KMS-11 (cell line): ENCODE data around the gene NKIRAS2.

ENCODE experiments used
- H2AFZ ChIP-seq: fragments of 200-600 bp; sonication (generic); 2 replicates; pipeline ENCODE4 v1.6.1; 2016; ENCODE audit warnings: antibody characterized with exemption, mixed run types, low read depth
- H3K27ac ChIP-seq: fragments of 200-600 bp; sonication (generic); 2 replicates; pipeline ENCODE4 v1.6.1; 2016; ENCODE audit warnings: mild to moderate bottlenecking, mixed run types
- H3K27me3 ChIP-seq: fragments of 200-600 bp; sonication (generic); 2 replicates; pipeline ENCODE4 v1.6.1; 2017; ENCODE audit warnings: mild to moderate bottlenecking, low read depth, mixed run types, moderate library complexity; ENCODE audit not compliant: insufficient read depth
- H3K36me3 ChIP-seq: fragments of 200-600 bp; sonication (generic); 2 replicates; pipeline ENCODE4 v1.6.1; 2017; ENCODE audit warnings: mild to moderate bottlenecking, mixed run types; ENCODE audit not compliant: insufficient read depth
- H3K4me1 ChIP-seq: fragments of 200-600 bp; sonication (generic); 2 replicates; pipeline ENCODE4 v1.6.1; 2016; ENCODE audit warnings: mild to moderate bottlenecking, low read depth, mixed run types; ENCODE audit not compliant: poor library complexity, severe bottlenecking
- H3K4me2 ChIP-seq: fragments of 200-600 bp; sonication (generic); 2 replicates; pipeline ENCODE4 v1.7.0; 2016; ENCODE audit warnings: mild to moderate bottlenecking, mixed run types
- H3K4me3 ChIP-seq: fragments of 200-600 bp; sonication (generic); IDR thresholded peaks from 2 replicates; pipeline ENCODE4 v1.6.1; 2017; ENCODE audit warnings: low read depth, low read length, mixed read lengths; ENCODE audit not compliant: insufficient read depth
- H3K79me2 ChIP-seq: fragments of 200-600 bp; sonication (generic); 2 replicates; pipeline ENCODE4 v1.6.1; 2016; ENCODE audit warnings: low read depth, mixed run types; ENCODE audit not compliant: insufficient read depth
- H3K9ac ChIP-seq: fragments of 200-600 bp; sonication (generic); 2 replicates; pipeline ENCODE4 v1.6.1; 2016; ENCODE audit warnings: mild to moderate bottlenecking, mixed run types
- H4K20me1 ChIP-seq: fragments of 200-600 bp; sonication (generic); 2 replicates; pipeline ENCODE4 v1.6.1; 2016; ENCODE audit warnings: mild to moderate bottlenecking, mixed run types; ENCODE audit not compliant: insufficient read depth
- CTCF ChIP-seq: fragments of 200-600 bp; sonication (generic); conservative IDR thresholded peaks from 2 replicates; pipeline ENCODE4 v1.6.1; 2017; ENCODE audit warnings: low read depth, mild to moderate bottlenecking, antibody characterized with exemption, low read length, moderate library complexity, mixed read lengths

NKIRAS2 gene

GRCh38 chr17:42047343-42047742 is 27.5 kb downstream of the NKIRAS2 start:
- no peak overlapping the region for H3K27ac ChIP-seq
- no peak for TF ChIP-seq CTCF
- H3K4me3 ChIP-seq: no peak overlapping the region
- H2AFZ ChIP-seq: no peak overlapping the region
- no peaks in the 10 kb centered on the region for H3K36me3 ChIP-seq
- no peaks in the 10 kb centered on the region for H3K4me1 ChIP-seq
- H3K4me2 ChIP-seq: no peak overlapping the region
- H4K20me1 ChIP-seq: no peaks in the 10 kb centered on the region
- peaks cover 35% of the 10 kb centered on the region for H3K27me3 ChIP-seq
- no peak overlapping the region for H3K9ac ChIP-seq
- no peaks in the 10 kb centered on the region for H3K79me2 ChIP-seq

- Histone ChIP-seq H3K4me2 (peak overlapping the region; percentile 71), H3K27me3 (peaks cover 58% of the 10 kb centered on the region)
These were observed 30.0 kb downstream of the NKIRAS2 start for GRCh38 chr17:42049834-42050392.

GRCh38 chr17:42050393-42051012 is 30.6 kb downstream of the NKIRAS2 start, which contains the start of gene C17orf113:
Gene C17orf113 (minus strand): TSS chr17:42050601. CDS start chr17:42043376, 7,225 bp downstream.
- Histone ChIP-seq H3K79me2 (no peaks in the 10 kb centered on the region), H3K27ac (no peak within 1 kb of the TSS), H3K27me3 (peaks cover 64% of the 10 kb centered on the region), H3K36me3 (no peaks in the 10 kb centered on the region), H3K4me2 (peak within 1 kb of the TSS; percentile 71), H2AFZ (peak within 1 kb of the TSS; percentile 91), H3K4me1 (no peaks in the 10 kb centered on the region), H3K4me3 (no peak within 1 kb of the TSS), H3K9ac (peak within 1 kb of the TSS; percentile 31; the same call in 1 of the 2 replicates), H4K20me1 (no peaks in the 10 kb centered on the region)
- TF ChIP-seq CTCF: no peak

More at GRCh38 chr17:42049834-42050392, 30.0 kb downstream of the NKIRAS2 start:
- no peaks in the 10 kb centered on the region for H3K79me2 ChIP-seq
- TF ChIP-seq CTCF: no peak
- peak overlapping the region; percentile 31; the same call in 1 of the 2 replicates for H3K9ac ChIP-seq
- H3K4me1 ChIP-seq: no peaks in the 10 kb centered on the region
- no peak overlapping the region for H3K27ac ChIP-seq
- no peaks in the 10 kb centered on the region for H4K20me1 ChIP-seq
- H2AFZ ChIP-seq: peak overlapping the region; percentile 91
- no peaks in the 10 kb centered on the region for H3K36me3 ChIP-seq
- no peak overlapping the region for H3K4me3 ChIP-seq

- H4K20me1 ChIP-seq: no peaks in the 10 kb centered on the region
- no peaks in the 10 kb centered on the region for H3K36me3 ChIP-seq
- H3K79me2 ChIP-seq: no peaks in the 10 kb centered on the region
- TF ChIP-seq CTCF: no peak
- H3K9ac ChIP-seq: no peak overlapping the region
- H3K27me3 ChIP-seq: peaks cover 64% of the 10 kb centered on the region
- no peak overlapping the region for H3K27ac ChIP-seq
- H3K4me3 ChIP-seq: no peak overlapping the region
- H2AFZ ChIP-seq: no peak overlapping the region; the same call in 1 of the 2 replicates
- H3K4me1 ChIP-seq: no peaks in the 10 kb centered on the region
- H3K4me2 ChIP-seq: no peak overlapping the region
These were observed 31.1 kb downstream of the NKIRAS2 start for GRCh38 chr17:42051013-42051400.
